Mucosa of gallbladder (tissue), 1 donor: ENCODE results near the gene PHKG1. TPM values are rescaled to one million over a fixed set of nuclear protein-coding genes. Genes with fewer than 3 reads are reported as not detected.
"Not testable (repeated sequence)": the region's sequence is repeated elsewhere in the genome, so short reads cannot be mapped to it uniquely, and the experiment has no call there.

Source experiments
- DNase-seq: peaks from one replicate; pipeline ENCODE4 v3.0.0-alpha.2; 2020; ENCODE audit warnings: low spot score
- total RNA-seq: library from RNA; stranded (reverse); gene quantifications from one replicate; pipeline ENCODE4 v1.2.1, GENCODE V29; 2021
- donor health status: DM: no; HTN: no; CAD: no.

PHKG1 gene
- total RNA-seq, 1 donor from 2014 or later = 0.89 TPM

- DNase-seq = not testable (repeated sequence)
Observed at GRCh38 chr7:56045758-56046157, 47.0 kb downstream of the PHKG1 start.

- DNase-seq = no peak
Observed at GRCh38 chr7:56040730-56041129, 52.0 kb downstream of the PHKG1 start.

- DNase-seq = peak; percentile 67
Observed at GRCh38 chr7:56033671-56034432, 58.9 kb downstream of the PHKG1 start.

- not testable (repeated sequence) for DNase-seq
Observed at GRCh38 chr7:56032578-56032977, 60.2 kb downstream of the PHKG1 start.

- DNase-seq = not testable (repeated sequence)
Observed at GRCh38 chr7:56031556-56031955, 61.2 kb downstream of the PHKG1 start.

- DNase-seq = no peak
Observed at GRCh38 chr7:56030340-56030739, 62.4 kb downstream of the PHKG1 start.

Other genes starting within 250 kb of the PHKG1 start
- gene SEPTIN14, start 230.2 kb downstream of the PHKG1 start, total RNA-seq = not detected
- gene ZNF713, start 205.5 kb downstream of the PHKG1 start, total RNA-seq = 4.5 TPM
- gene MRPS17, start 141.1 kb downstream of the PHKG1 start, total RNA-seq = 10.8 TPM
- 45.3 TPM for gene NIPSNAP2, start 128.4 kb downstream of the PHKG1 start, total RNA-seq
- 33.4 TPM for gene PSPH, start 41.5 kb downstream of the PHKG1 start, total RNA-seq
- gene CCT6A, start 41.2 kb downstream of the PHKG1 start, total RNA-seq = 87.6 TPM
- gene SUMF2, start 28.7 kb downstream of the PHKG1 start, total RNA-seq = 245 TPM
- 293 TPM for gene CHCHD2, start 13.5 kb upstream of the PHKG1 start, total RNA-seq
- 1.0 TPM for gene NUPR2, start 23.5 kb upstream of the PHKG1 start, total RNA-seq